Esophagus muscularis mucosa (tissue), 4 donors: Measurements from ENCODE around the gene DEAF1. TPM values are rescaled to one million over a fixed set of nuclear protein-coding genes. Genes with fewer than 3 reads are reported as not detected.

ENCODE experiments used
- DNase-seq: peaks from one replicate; pipeline ENCODE4 v3.0.0-alpha.2; 2017; ENCODE audit errors: extremely low spot score
- H3K27ac ChIP-seq, 4 donors: fragments of 200-600 bp; sonication (generic); replicated peaks in 1 of 4; 1 replicate in 3 of 4; 2 replicates in 1 of 4; pipeline ENCODE4 v1.5.1; 2016 to 2019; ENCODE audit warnings: mild to moderate bottlenecking in 1 of 4
- H3K27me3 ChIP-seq, 4 donors: fragments of 200-600 bp; sonication (generic); one replicate each; pipeline versions ENCODE4 v1.5.1 to v1.6.0; 2016 to 2019
- H3K36me3 ChIP-seq, 4 donors: fragments of 200-600 bp; sonication (generic); one replicate each; pipeline ENCODE4 v1.5.1; 2016 to 2019
- H3K4me1 ChIP-seq, 4 donors: fragments of 200-600 bp; sonication (generic); one replicate each; pipeline ENCODE4 v1.5.1; 2016 to 2019
- H3K4me3 ChIP-seq, 4 donors: fragments of 200-600 bp; sonication (generic); 1 replicate in 2 of 4; 2 replicates in 2 of 4; pipeline ENCODE4 v1.5.1; 2016 to 2019; ENCODE audit warnings: mild to moderate bottlenecking in 4 of 4, moderate library complexity in 1 of 4
- H3K9me3 ChIP-seq, 4 donors: fragments of 200-600 bp; sonication (generic); 1 replicate in 3 of 4; 2 replicates in 1 of 4; pipeline ENCODE4 v1.5.1; 2016 to 2019
- EP300 ChIP-seq: sonication (generic); formaldehyde crosslinking; IDR thresholded peaks from one replicate; pipeline ENCODE4 v1.6.1; 2017; ENCODE audit warnings: antibody characterized with exemption
- POLR2A ChIP-seq: fragments of 450-650 bp; IDR thresholded peaks from one replicate; pipeline ENCODE4 v1.6.1; 2017; ENCODE audit warnings: antibody characterized with exemption, moderate library complexity, mild to moderate bottlenecking, low read depth
- POLR2AphosphoS5 ChIP-seq, 2 donors: sonication (generic); formaldehyde crosslinking; IDR thresholded peaks; one replicate each; pipeline ENCODE4 v1.6.1; 2017; ENCODE audit warnings: antibody characterized with exemption in 2 of 2
- WGBS: methylation state at CpG from one replicate; pipeline ENCODE4 v1.1.5; 2018; 5-methylcytosine and 5-hydroxymethylcytosine counted together
- intact Hi-C: fragments of 100-400 bp; cut with DNase I; formaldehyde crosslinking; loops from one replicate; pipeline ENCODE4 v1.15.1; 2023
- total RNA-seq, 4 donors: library from RNA; depleted of rRNA; stranded (reverse); fragments of >200 nt; gene quantifications; one replicate each; pipeline versions ENCODE4 v1.1.0 to v1.2.1, GENCODE V29; 2016
- TF ChIP-seq, protein P1 (sequence below), 3 experiments: fragments of 200-600 bp in 2 of 3; fragments of 450-650 bp in 1 of 3; sonication (generic) in 2 of 3; IDR thresholded peaks; one replicate each; pipeline ENCODE4 v1.5.1; 2017 to 2019; ENCODE audit warnings: antibody characterized with exemption in 3 of 3, mild to moderate bottlenecking in 2 of 3, moderate library complexity in 1 of 3

Gene DEAF1
- total RNA-seq, 4 donors from 2014 or later = 24.9 to 57.1 (median 39.4) TPM

DNA sequence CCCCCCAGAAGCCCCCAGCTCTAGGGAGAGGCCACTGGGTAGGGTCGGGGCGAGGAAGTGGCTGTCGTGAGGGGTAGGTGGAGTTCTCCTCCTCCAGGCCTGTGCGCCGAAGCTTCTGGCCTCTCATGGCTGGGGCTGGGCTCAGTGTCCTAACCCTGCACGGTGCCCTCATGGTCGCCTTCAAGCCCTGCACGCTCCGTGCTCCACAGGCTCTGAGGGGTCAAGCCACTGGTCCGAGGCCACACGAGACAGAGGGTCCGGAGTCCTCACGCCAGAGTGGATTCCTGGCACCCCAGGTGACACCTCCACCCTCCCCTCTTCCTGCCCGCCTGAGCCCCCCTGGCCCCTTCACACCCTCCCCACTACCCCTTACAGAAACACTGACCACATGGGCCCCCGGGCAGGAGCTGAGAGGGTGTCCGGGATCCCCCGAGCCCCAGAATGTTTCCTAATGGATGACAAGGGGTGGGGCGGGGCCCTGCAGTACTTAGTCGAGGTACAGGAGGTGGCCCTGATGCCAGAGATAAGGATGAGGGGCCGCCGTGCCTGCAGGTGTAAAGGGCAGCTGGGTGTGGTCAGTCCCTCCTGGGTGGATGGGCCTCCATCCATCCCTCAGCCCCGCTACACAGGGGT lies 69.3 kb downstream of the DEAF1 start:
- H3K27ac ChIP-seq = no peak overlapping the region
- H3K4me1 ChIP-seq = peaks cover 2 to 33% (median 21%) of the 10 kb centered on the region in 4 donors
- intact Hi-C loops = no loop called here
- H3K27me3 ChIP-seq = peaks cover 0 to 40% (median 2%) of the 10 kb centered on the region in 4 donors
- TF ChIP-seq, protein P1, sequence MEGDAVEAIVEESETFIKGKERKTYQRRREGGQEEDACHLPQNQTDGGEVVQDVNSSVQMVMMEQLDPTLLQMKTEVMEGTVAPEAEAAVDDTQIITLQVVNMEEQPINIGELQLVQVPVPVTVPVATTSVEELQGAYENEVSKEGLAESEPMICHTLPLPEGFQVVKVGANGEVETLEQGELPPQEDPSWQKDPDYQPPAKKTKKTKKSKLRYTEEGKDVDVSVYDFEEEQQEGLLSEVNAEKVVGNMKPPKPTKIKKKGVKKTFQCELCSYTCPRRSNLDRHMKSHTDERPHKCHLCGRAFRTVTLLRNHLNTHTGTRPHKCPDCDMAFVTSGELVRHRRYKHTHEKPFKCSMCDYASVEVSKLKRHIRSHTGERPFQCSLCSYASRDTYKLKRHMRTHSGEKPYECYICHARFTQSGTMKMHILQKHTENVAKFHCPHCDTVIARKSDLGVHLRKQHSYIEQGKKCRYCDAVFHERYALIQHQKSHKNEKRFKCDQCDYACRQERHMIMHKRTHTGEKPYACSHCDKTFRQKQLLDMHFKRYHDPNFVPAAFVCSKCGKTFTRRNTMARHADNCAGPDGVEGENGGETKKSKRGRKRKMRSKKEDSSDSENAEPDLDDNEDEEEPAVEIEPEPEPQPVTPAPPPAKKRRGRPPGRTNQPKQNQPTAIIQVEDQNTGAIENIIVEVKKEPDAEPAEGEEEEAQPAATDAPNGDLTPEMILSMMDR (IDR thresholded peaks at IDR 0.05) = no peak
- TF ChIP-seq POLR2A (no peak), POLR2AphosphoS5 (IDR thresholded peaks at IDR 0.05) (no peak), EP300 (no peak)
- H3K4me3 ChIP-seq = no peak overlapping the region
- no peak for DNase-seq
- 93% methylated on average over 16 of the region's 22 CpGs for WGBS
- peaks cover 0 to 32% (median 17%) of the 10 kb centered on the region in 4 donors for H3K36me3 ChIP-seq
- no peaks in the 10 kb centered on the region for H3K9me3 ChIP-seq

DNA sequence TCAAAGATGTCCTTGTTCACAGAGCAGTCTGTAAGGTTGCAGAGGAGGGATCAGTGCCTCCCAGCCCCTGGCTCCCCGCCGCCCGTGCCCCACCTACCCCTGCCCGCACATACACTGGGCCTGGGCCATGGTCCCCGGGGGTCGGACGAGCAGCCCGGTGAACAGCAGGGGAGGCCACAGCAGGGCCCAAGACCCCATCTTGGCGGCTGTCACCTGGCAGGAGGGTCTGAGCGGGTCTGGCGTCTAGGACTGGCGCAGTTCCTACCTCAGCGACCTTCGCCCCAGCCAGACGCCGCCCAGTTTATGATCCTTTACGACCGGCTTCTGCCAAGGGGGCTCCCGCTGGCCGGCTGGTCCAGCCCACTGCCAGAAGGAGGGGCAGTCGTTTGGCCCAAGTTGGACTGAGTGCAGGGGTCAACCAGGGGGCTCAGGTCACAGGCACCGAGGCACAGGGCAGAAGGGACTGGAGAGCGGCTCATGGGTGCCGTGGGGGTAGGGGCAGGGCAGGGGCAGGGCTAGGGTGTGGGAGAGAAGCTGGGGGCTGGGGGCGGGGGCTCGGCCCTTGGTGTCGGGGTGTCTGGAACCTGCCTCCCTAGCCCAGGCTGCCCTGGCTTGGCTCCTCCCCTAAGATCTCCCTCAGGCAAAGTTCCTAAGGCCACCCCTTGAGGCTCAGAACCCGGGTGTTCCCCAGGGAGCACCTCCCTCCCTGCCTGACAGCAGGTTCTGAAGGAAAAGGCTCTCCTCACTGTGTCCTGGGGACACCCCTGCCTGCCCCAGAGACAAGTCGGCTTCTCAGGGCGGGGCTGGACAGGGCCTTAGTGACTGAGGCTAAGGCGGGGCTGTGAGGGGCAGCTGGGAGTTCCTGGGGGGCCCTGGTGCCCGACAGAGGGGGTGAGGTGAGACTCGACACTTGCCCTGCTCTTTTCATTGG lies 70.1 kb downstream of the DEAF1 start, which contains the start of gene CDHR5:
Gene CDHR5 (minus strand): TSS at position 251 of the 931 bp plus-strand sequence. CDS start 53 bp downstream, at position 198.
- TF ChIP-seq, protein P1 (IDR thresholded peaks at IDR 0.05) = no peak
- TF ChIP-seq POLR2A (no peak), POLR2AphosphoS5 (IDR thresholded peaks at IDR 0.05) (no peak), EP300 (no peak)
- Histone ChIP-seq H3K4me1 (peaks cover 2 to 39% (median 22%) of the 10 kb centered on the region in 4 donors), H3K27ac (no peak within 1 kb of the TSS), H3K36me3 (peaks cover 0 to 32% (median 15%) of the 10 kb centered on the region in 4 donors), H3K9me3 (no peaks in the 10 kb centered on the region), H3K4me3 (no peak within 1 kb of the TSS), H3K27me3 (peaks cover 0 to 40% (median 2%) of the 10 kb centered on the region in 4 donors)
- DNase-seq = no peak
- 89% methylated on average over 15 of the region's 33 CpGs for WGBS
- intact Hi-C loops = no loop called here

DNA sequence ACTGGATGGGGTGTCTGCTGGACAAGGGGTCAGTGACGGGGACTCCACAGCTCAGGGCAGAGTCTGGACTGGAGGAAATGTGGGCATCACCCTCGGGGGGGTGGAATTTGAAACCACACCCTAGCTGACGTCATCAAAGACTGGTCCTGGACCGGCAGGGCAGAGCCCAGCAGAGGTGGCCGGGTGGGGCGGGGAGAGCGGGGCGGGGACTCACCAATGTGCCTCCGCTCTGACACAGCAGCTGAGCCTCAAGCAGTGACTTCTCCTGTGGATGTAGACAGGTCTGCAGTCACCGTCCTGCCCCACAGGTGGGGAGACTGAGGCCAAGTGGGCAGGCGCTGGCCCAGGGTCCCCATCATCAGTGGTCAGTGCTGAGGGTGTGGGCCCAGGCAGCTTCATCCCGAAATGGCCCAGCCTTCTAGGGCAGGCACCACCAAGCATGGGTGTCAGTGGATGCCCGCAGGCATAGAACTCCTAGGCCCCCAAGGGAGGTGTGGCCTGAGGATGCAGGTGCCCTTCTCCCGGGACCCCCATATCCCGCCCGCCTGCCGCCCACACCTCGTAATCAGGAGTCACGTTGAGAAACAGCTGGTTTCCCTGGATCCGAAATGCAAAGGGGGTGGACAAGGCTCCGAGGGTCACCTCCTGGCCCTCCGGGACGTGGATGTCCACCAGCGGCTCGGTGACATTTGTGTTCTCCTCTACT lies 70.9 kb downstream of the DEAF1 start:
- peaks cover 0 to 40% (median 2%) of the 10 kb centered on the region in 4 donors for H3K27me3 ChIP-seq
- no peak overlapping the region for H3K27ac ChIP-seq
- no peak for DNase-seq
- H3K4me3 ChIP-seq = no peak overlapping the region
- TF ChIP-seq POLR2A = no peak
- TF ChIP-seq EP300 = no peak
- no peak for TF ChIP-seq POLR2AphosphoS5 (IDR thresholded peaks at IDR 0.05)
- TF ChIP-seq, protein P1 (IDR thresholded peaks at IDR 0.05) = no peak
- intact Hi-C loops = no loop called here
- 91% methylated on average over 8 of the region's 25 CpGs for WGBS
- H3K9me3 ChIP-seq = no peaks in the 10 kb centered on the region
- peaks cover 0 to 38% (median 18%) of the 10 kb centered on the region in 4 donors for H3K36me3 ChIP-seq
- peaks cover 2 to 37% (median 18%) of the 10 kb centered on the region in 4 donors for H3K4me1 ChIP-seq

DNA sequence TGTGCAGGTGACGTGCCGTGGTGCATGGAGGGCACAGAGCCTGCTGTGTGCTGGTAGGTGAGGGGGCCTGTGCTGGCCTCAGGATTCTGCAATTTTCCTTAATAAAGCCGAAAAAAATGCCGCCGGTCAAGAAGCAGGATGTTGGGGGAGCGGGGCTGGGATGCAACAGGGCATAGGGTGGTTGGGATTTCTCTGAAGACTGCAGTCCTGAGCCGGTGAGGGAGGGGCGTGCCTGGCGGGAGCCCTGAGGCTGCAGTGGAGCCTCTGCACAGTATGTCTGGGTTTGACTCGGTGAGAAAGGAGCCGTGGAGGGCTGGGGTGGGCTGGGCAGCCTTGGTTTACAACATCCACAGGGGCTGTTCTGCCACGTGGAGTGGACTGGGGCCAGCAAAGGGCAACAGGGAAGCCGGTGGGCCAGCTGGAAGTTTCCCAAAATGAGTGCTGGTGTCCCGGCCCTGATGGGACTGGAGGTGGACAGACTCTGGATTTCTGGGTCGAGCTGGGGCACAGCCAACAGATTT lies 71.6 kb downstream of the DEAF1 start:
- intact Hi-C loops = no loop called here
- H3K27ac ChIP-seq = no peak overlapping the region
- TF ChIP-seq EP300 (no peak), POLR2A (no peak), POLR2AphosphoS5 (IDR thresholded peaks at IDR 0.05) (no peak)
- TF ChIP-seq, protein P1 (IDR thresholded peaks at IDR 0.05) = no peak
- H3K4me3 ChIP-seq = no peak overlapping the region
- peaks cover 0 to 40% (median 2%) of the 10 kb centered on the region in 4 donors for H3K27me3 ChIP-seq
- no peaks in the 10 kb centered on the region for H3K9me3 ChIP-seq
- no peak for DNase-seq
- H3K4me1 ChIP-seq = peaks cover 2 to 29% (median 12%) of the 10 kb centered on the region in 4 donors
- WGBS = 95% methylated on average over 8 of the region's 15 CpGs
- peaks cover 0 to 43% (median 21%) of the 10 kb centered on the region in 4 donors for H3K36me3 ChIP-seq
